GM12878 (cell line): ENCODE data around the gene CATSPER1. TPM values are rescaled to one million over a fixed set of nuclear protein-coding genes. Genes with fewer than 3 reads are reported as not detected.

Source experiments
- ATAC-seq: fragments of 200-7000 bp; cut with Tn5 transposase; 3 replicates; pipeline ENCODE4 v1.9.1; 2020; ENCODE audit warnings: mild to moderate bottlenecking, moderate library complexity
- BruUV-seq: library from RNA; stranded (reverse); fragments of 400-500 nt; replicated peaks from 2 replicates; lab custom pipeline; 2021; lab: Mats Ljungman, UMichigan
- CTCF ChIA-PET: fragments of 300-600 bp; sonication (Branson Sonifier 250); formaldehyde crosslinking; extraction: SDS; loops from one replicate; lab custom pipeline; 2021; ENCODE audit warnings: inconsistent platforms; lab: Yijun Ruan, JAX
- POLR2A ChIA-PET: fragments of 350-600 bp; formaldehyde crosslinking; extraction: SDS; loops from one replicate; lab custom pipeline; 2021; ENCODE audit warnings: inconsistent platforms; lab: Charles Lee
- RAD21 ChIA-PET: fragments of 300-600 bp; sonication (Branson Sonifier 250); formaldehyde crosslinking; loops from one replicate; lab custom pipeline; 2023; ENCODE audit warnings: antibody characterized with exemption; ENCODE audit not compliant: unreplicated experiment; lab: Charles Lee
- SMC1A ChIA-PET: fragments of 300-600 bp; sonication (Branson Sonifier 250); formaldehyde crosslinking; loops from one replicate; lab custom pipeline; 2023; ENCODE audit not compliant: unreplicated experiment, uncharacterized antibody; lab: Charles Lee
- DNase-seq: peaks from one replicate; pipeline ENCODE4 v3.0.0-alpha.2; 2011; ENCODE audit warnings: low read depth, low spot score
- FAIRE-seq: peaks from 3 replicates; lab custom pipeline; 2011; peaks lifted over from hg19 to GRCh38; lab: Jason Lieb, UNC
- H2AFZ ChIP-seq: 2 replicates; pipeline ENCODE4 v1.6.0; 2011; ENCODE audit warnings: low read depth, low read length, control low read depth; ENCODE audit not compliant: control insufficient read depth
- H3K27ac ChIP-seq: 2 replicates; pipeline ENCODE4 v1.5.1; 2011; ENCODE audit warnings: control low read depth; ENCODE audit not compliant: control insufficient read depth, insufficient read depth
- H3K27me3 ChIP-seq, 2 experiments: replicated peaks in 1 of 2; 2 replicates each; pipeline versions ENCODE4 v1.6.0 to v1.6.1; 2011; ENCODE audit warnings: low read length in 1 of 2; ENCODE audit not compliant: control insufficient read depth in 2 of 2, insufficient read depth in 2 of 2
- H3K36me3 ChIP-seq, 2 experiments: 2 replicates each; pipeline ENCODE4 v1.5.1; 2011; ENCODE audit warnings: low read length in 1 of 2; ENCODE audit not compliant: control insufficient read depth in 2 of 2, insufficient read depth in 2 of 2
- H3K4me1 ChIP-seq: 2 replicates; pipeline ENCODE4 v1.6.1; 2011; ENCODE audit warnings: mild to moderate bottlenecking, low read length, moderate library complexity, mixed read lengths; ENCODE audit not compliant: control insufficient read depth, insufficient read depth
- H3K4me2 ChIP-seq: 2 replicates; pipeline ENCODE4 v1.6.0; 2011; ENCODE audit warnings: control low read depth; ENCODE audit not compliant: control insufficient read depth, insufficient read depth
- H3K4me3 ChIP-seq: fragments of 200-600 bp; sonication (generic); 2 replicates; pipeline ENCODE4 v1.5.1; 2016
- H3K79me2 ChIP-seq: 2 replicates; pipeline ENCODE4 v1.6.0; 2011; ENCODE audit warnings: low read length; ENCODE audit not compliant: control insufficient read depth, insufficient read depth
- H3K9ac ChIP-seq: 2 replicates; pipeline ENCODE4 v1.8.0; 2011; ENCODE audit warnings: low read length, control low read depth, mixed read lengths; ENCODE audit not compliant: control insufficient read depth, insufficient read depth
- H3K9me3 ChIP-seq: replicated peaks from 3 replicates; pipeline ENCODE4 v1.5.1; 2011; ENCODE audit warnings: mild to moderate bottlenecking, low read length; ENCODE audit not compliant: control insufficient read depth, insufficient read depth
- H4K20me1 ChIP-seq: 2 replicates; pipeline ENCODE4 v1.6.0; 2011; ENCODE audit not compliant: control insufficient read depth, insufficient read depth
- BCL3 ChIP-seq: IDR thresholded peaks from 2 replicates; pipeline ENCODE4 v1.6.1; 2011; ENCODE audit warnings: borderline replicate concordance, low read depth, mild to moderate bottlenecking, moderate library complexity, low read length; ENCODE audit not compliant: insufficient read depth, poor library complexity, severe bottlenecking
- EP300 ChIP-seq, 2 experiments: fragments of 150-350 bp in 1 of 2; IDR thresholded peaks; 2 replicates each; pipeline ENCODE4 v1.6.1; 2011 to 2012; ENCODE audit warnings: low read depth in 2 of 2, low read length in 2 of 2, borderline replicate concordance in 1 of 2, improper control_type of control experiment in 1 of 2, inconsistent platforms in 1 of 2; ENCODE audit not compliant: control insufficient read depth in 1 of 2
- JUND ChIP-seq: IDR thresholded peaks from 2 replicates; pipeline ENCODE4 v1.6.1; 2012; ENCODE audit warnings: low read depth, mild to moderate bottlenecking, low read length, improper control_type of control experiment, moderate library complexity
- LARP7 ChIP-seq: fragments of 450-650 bp; IDR thresholded peaks from 2 replicates; pipeline ENCODE4 v1.6.1; 2017; ENCODE audit warnings: mild to moderate bottlenecking
- MTA2 ChIP-seq: fragments of 450-650 bp; IDR thresholded peaks from 2 replicates; pipeline ENCODE4 v1.6.1; 2016; ENCODE audit warnings: low read depth, mild to moderate bottlenecking, moderate library complexity
- MTA3 ChIP-seq: IDR thresholded peaks from 2 replicates; pipeline ENCODE4 v1.6.1; 2012; ENCODE audit warnings: low read length, inconsistent platforms, borderline replicate concordance
- NFIC ChIP-seq: IDR thresholded peaks from 2 replicates; pipeline ENCODE4 v1.6.1; 2012; ENCODE audit warnings: low read depth, mild to moderate bottlenecking, inconsistent platforms, low read length, moderate library complexity
- NFYB ChIP-seq: IDR thresholded peaks from 2 replicates; pipeline ENCODE4 v1.6.1; 2011; ENCODE audit warnings: low read depth, mild to moderate bottlenecking, low read length, improper control_type of control experiment, moderate library complexity; ENCODE audit not compliant: insufficient read depth
- PAX8 ChIP-seq: fragments of 450-650 bp; IDR thresholded peaks from 2 replicates; pipeline ENCODE4 v1.6.1; 2017; ENCODE audit warnings: mild to moderate bottlenecking, moderate library complexity
- POLR2AphosphoS5 ChIP-seq: IDR thresholded peaks from 2 replicates; pipeline ENCODE4 v1.6.1; 2011; ENCODE audit warnings: mild to moderate bottlenecking, low read length, inconsistent platforms
- SRF ChIP-seq, 2 experiments: IDR thresholded peaks; 2 replicates each; pipeline ENCODE4 v1.6.1; 2011; ENCODE audit warnings: low read depth in 2 of 2, low read length in 2 of 2, mild to moderate bottlenecking in 1 of 2, moderate library complexity in 1 of 2
- SUZ12 ChIP-seq: fragments of 200-600 bp; sonication (generic); IDR thresholded peaks from one replicate; pipeline ENCODE4 v1.6.1; 2018; ENCODE audit warnings: antibody characterized with exemption, mild to moderate bottlenecking; ENCODE audit not compliant: unreplicated experiment
- TARDBP ChIP-seq: IDR thresholded peaks from 2 replicates; pipeline ENCODE4 v1.6.1; 2016; ENCODE audit warnings: borderline replicate concordance
- ZZZ3 ChIP-seq: IDR thresholded peaks from 2 replicates; pipeline ENCODE4 v1.6.1; 2011; ENCODE audit warnings: low read depth; ENCODE audit not compliant: control insufficient read depth, insufficient read length
- WGBS: methylation state at CpG from one replicate; pipeline ENCODE4 v1.1.6; 2016; ENCODE audit warnings: low lambda C conversion rate; ENCODE audit not compliant: insufficient replicate concordance, insufficient coverage; ENCODE audit errors: missing lambda C conversion rate; 5-methylcytosine and 5-hydroxymethylcytosine counted together
- in situ Hi-C: fragments of 300-500 bp; cut with MboI; formaldehyde crosslinking; loops from 9 replicates; pipeline ENCODE4 v1.14.3; 2018; ENCODE audit warnings: mixed read lengths
- intact Hi-C: fragments of 100-400 bp; cut with micrococcal nuclease; formaldehyde crosslinking; loops from one replicate; pipeline ENCODE4 v1.14.2; 2022; ENCODE audit not compliant: unreplicated experiment
- polyA plus RNA-seq, 11 experiments: library from polyadenylated mRNA; depleted of rRNA in 4 of 11; unstranded in 6 of 11; stranded (reverse) in 5 of 11; fragments of >200 nt; fragmentation: Nextera tagmentation in 4 of 11; fragmentation: Illumina TruSeq in 1 of 11; extraction: Ambion mirVana in 4 of 11; extraction: Trizol in 1 of 11; gene quantifications; 1 replicate in 1 of 11; 2 replicates in 10 of 11; pipeline versions ENCODE4 v1.2.1 to v1.2.3, GENCODE V29; 2011 to 2016; ENCODE audit warnings: inconsistent platforms in 2 of 11, missing spikeins in 2 of 11, low read depth in 1 of 11
- total RNA-seq, 4 experiments: library from RNA; depleted of rRNA in 3 of 4; stranded (reverse); fragments of >200 nt in 3 of 4; fragmentation: Illumina TruSeq in 1 of 4; extraction: Trizol in 1 of 4; gene quantifications; 2 replicates each; pipeline versions ENCODE4 v1.2.1 to v1.2.3, GENCODE V29; 2013 to 2021

Gene CATSPER1
- total and polyA plus RNA-seq, 10 of the 15 experiments (the other 5 are each of a cell fraction or from before 2014, with no cell fraction given), result 0.02 to 0.05 TPM; not detected in 8

GRCh38 chr11:66014804-66015453 lies 11.3 kb downstream of the CATSPER1 start:
- H3K27ac ChIP-seq, result no peak overlapping the region
- in situ Hi-C loops, result no loop called here

GRCh38 chr11:66013762-66014100 lies 12.5 kb downstream of the CATSPER1 start:
- POLR2A ChIA-PET, result no interaction called here
- Histone ChIP-seq H2AFZ (no peak overlapping the region), H4K20me1 (no peaks in the 10 kb centered on the region), H3K27ac (no peak overlapping the region), H3K27me3 (peaks cover 3 to 7% of the 10 kb centered on the region in 2 experiments), H3K4me3 (no peak overlapping the region), H3K4me1 (no peaks in the 10 kb centered on the region), H3K9ac (no peak overlapping the region), H3K9me3 (no peaks in the 10 kb centered on the region), H3K36me3 (no peaks in the 10 kb centered on the region), H3K4me2 (no peak overlapping the region)
- CTCF ChIA-PET, result interaction anchor here (2.0 kb wide), 1 partner anchor 8 kb away, joined by 9 read pairs; no protein-coding TSS in a partner anchor
- intact Hi-C loops, result no loop called here
- FAIRE-seq (no peak), ATAC-seq (no peak)
- RAD21 ChIA-PET, result no interaction called here
- SMC1A ChIA-PET, result no interaction called here
- in situ Hi-C loops, result no loop called here
- 47% methylated on average over 7 of the region's 7 CpGs for WGBS
- TF ChIP-seq MTA3 (no peak), SUZ12 (no peak), SRF (IDR thresholded peaks at IDR 0.05; ENCODE audit: low read depth in 2 of 2, low read length in 2 of 2) (no peak), TARDBP (no peak), EP300 (IDR thresholded peaks at IDR 0.05; ENCODE audit: borderline replicate concordance in 1 of 2, control insufficient read depth in 1 of 2, low read depth in 2 of 2, low read length in 2 of 2) (no peak), MTA2 (no peak), POLR2AphosphoS5 (no peak), PAX8 (no peak), NFIC (no peak), JUND (no peak), LARP7 (no peak)
- TF ChIP-seq, all 136 proteins: peak for 0
- BruUV-seq, result no TSS peak
- no peaks in the 10 kb centered on the region for H3K79me2 ChIP-seq
- no peak for DNase-seq

More at GRCh38 chr11:66014804-66015453, 11.3 kb downstream of the CATSPER1 start:
- H2AFZ ChIP-seq, result no peak overlapping the region
- H3K4me3 ChIP-seq, result no peak overlapping the region
- FAIRE-seq, result no peak
- intact Hi-C loops, result no loop called here
- H3K36me3 ChIP-seq, result no peaks in the 10 kb centered on the region
- no peak for DNase-seq
- ChIA-PET CTCF (no interaction called here), POLR2A (interaction anchor here (0.6 kb wide), 1 partner anchor 24 kb away, joined by 3 read pairs; no protein-coding TSS in a partner anchor), RAD21 (no interaction called here), SMC1A (no interaction called here)
- H4K20me1 ChIP-seq, result no peaks in the 10 kb centered on the region
- H3K27me3 ChIP-seq, result peaks cover 3 to 7% of the 10 kb centered on the region in 2 experiments
- no peaks in the 10 kb centered on the region for H3K9me3 ChIP-seq
- no peak for TF ChIP-seq BCL3
- TF ChIP-seq NFYB, result no peak
- no peak for TF ChIP-seq ZZZ3
- 71% methylated on average over 6 of the region's 6 CpGs for WGBS
- BruUV-seq, result no TSS peak
- no peaks in the 10 kb centered on the region for H3K79me2 ChIP-seq
- H3K4me2 ChIP-seq, result no peak overlapping the region
- no peak for ATAC-seq
- no peaks in the 10 kb centered on the region for H3K4me1 ChIP-seq
- H3K9ac ChIP-seq, result no peak overlapping the region
